ENCODE measurements around the gene MCM8. TPM values are rescaled to one million over a fixed set of nuclear protein-coding genes. Genes with fewer than 3 reads are reported as not detected.

The MCM8 gene
- polyA plus RNA-seq, 1 donor from 2014 or later: 5.1 TPM

GRCh38 chr20:5925551-5925950, 24.9 kb upstream of the MCM8 start:
- H3K4me2 ChIP-seq (ENCODE audit: low read length): no peak overlapping the region
- no peaks in the 10 kb centered on the region for H4K20me1 ChIP-seq (ENCODE audit: insufficient read depth)
- no peaks in the 10 kb centered on the region for H3K27me3 ChIP-seq (ENCODE audit: insufficient read depth, low read depth, low read length)
- no peaks in the 10 kb centered on the region for H3K79me2 ChIP-seq (replicated peaks; ENCODE audit: insufficient read depth, low read length)
- no peak overlapping the region for H2AFZ ChIP-seq (ENCODE audit: low read depth, low read length)
- peaks cover 4% of the 10 kb centered on the region for H3K36me3 ChIP-seq (ENCODE audit: insufficient read depth, low read length)
- no peaks in the 10 kb centered on the region for H3K9me3 ChIP-seq (ENCODE audit: low read length)
- no peak overlapping the region for H3K4me3 ChIP-seq (ENCODE audit: low read length)
- no peaks in the 10 kb centered on the region for H3K9me2 ChIP-seq (ENCODE audit: insufficient read depth, low read length)
- no peaks in the 10 kb centered on the region for H3F3A ChIP-seq (ENCODE audit: insufficient read depth, low read length, poor library complexity, severe bottlenecking)
- TF ChIP-seq, protein P1, sequence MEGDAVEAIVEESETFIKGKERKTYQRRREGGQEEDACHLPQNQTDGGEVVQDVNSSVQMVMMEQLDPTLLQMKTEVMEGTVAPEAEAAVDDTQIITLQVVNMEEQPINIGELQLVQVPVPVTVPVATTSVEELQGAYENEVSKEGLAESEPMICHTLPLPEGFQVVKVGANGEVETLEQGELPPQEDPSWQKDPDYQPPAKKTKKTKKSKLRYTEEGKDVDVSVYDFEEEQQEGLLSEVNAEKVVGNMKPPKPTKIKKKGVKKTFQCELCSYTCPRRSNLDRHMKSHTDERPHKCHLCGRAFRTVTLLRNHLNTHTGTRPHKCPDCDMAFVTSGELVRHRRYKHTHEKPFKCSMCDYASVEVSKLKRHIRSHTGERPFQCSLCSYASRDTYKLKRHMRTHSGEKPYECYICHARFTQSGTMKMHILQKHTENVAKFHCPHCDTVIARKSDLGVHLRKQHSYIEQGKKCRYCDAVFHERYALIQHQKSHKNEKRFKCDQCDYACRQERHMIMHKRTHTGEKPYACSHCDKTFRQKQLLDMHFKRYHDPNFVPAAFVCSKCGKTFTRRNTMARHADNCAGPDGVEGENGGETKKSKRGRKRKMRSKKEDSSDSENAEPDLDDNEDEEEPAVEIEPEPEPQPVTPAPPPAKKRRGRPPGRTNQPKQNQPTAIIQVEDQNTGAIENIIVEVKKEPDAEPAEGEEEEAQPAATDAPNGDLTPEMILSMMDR (IDR thresholded peaks at IDR 0.05; ENCODE audit: poor library complexity, severe bottlenecking): no peak
- no peak for TF ChIP-seq RAD21 (conservative IDR thresholded peaks at IDR 0.05)
- no peak for TF ChIP-seq EZH2 (IDR thresholded peaks at IDR 0.05; ENCODE audit: borderline replicate concordance, insufficient read depth, low read length, poor library complexity, severe bottlenecking)
- TF ChIP-seq, protein P2, sequence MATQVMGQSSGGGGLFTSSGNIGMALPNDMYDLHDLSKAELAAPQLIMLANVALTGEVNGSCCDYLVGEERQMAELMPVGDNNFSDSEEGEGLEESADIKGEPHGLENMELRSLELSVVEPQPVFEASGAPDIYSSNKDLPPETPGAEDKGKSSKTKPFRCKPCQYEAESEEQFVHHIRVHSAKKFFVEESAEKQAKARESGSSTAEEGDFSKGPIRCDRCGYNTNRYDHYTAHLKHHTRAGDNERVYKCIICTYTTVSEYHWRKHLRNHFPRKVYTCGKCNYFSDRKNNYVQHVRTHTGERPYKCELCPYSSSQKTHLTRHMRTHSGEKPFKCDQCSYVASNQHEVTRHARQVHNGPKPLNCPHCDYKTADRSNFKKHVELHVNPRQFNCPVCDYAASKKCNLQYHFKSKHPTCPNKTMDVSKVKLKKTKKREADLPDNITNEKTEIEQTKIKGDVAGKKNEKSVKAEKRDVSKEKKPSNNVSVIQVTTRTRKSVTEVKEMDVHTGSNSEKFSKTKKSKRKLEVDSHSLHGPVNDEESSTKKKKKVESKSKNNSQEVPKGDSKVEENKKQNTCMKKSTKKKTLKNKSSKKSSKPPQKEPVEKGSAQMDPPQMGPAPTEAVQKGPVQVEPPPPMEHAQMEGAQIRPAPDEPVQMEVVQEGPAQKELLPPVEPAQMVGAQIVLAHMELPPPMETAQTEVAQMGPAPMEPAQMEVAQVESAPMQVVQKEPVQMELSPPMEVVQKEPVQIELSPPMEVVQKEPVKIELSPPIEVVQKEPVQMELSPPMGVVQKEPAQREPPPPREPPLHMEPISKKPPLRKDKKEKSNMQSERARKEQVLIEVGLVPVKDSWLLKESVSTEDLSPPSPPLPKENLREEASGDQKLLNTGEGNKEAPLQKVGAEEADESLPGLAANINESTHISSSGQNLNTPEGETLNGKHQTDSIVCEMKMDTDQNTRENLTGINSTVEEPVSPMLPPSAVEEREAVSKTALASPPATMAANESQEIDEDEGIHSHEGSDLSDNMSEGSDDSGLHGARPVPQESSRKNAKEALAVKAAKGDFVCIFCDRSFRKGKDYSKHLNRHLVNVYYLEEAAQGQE (IDR thresholded peaks at IDR 0.05; ENCODE audit: borderline replicate concordance): no peak
- no peak for TF ChIP-seq POLR2AphosphoS5 (IDR thresholded peaks at IDR 0.05)
- no peak for TF ChIP-seq MXI1 (conservative IDR thresholded peaks at IDR 0.05; ENCODE audit: poor library complexity, severe bottlenecking)
- no peak for TF ChIP-seq TAF1 (IDR thresholded peaks at IDR 0.05; ENCODE audit: low read depth)
- no peak for TF ChIP-seq EP300 (conservative IDR thresholded peaks at IDR 0.05; ENCODE audit: poor library complexity, severe bottlenecking)
- TF ChIP-seq SMC3 (conservative IDR thresholded peaks at IDR 0.05; ENCODE audit: poor library complexity): no peak
- H3K27ac ChIP-seq (ENCODE audit: low read length): no peak overlapping the region
- H3K9ac ChIP-seq (ENCODE audit: low read length): no peak overlapping the region

- H4K20me1 ChIP-seq (ENCODE audit: insufficient read depth): no peaks in the 10 kb centered on the region
- no peak overlapping the region for H3K4me2 ChIP-seq (ENCODE audit: low read length)
- no peak overlapping the region for H3K9ac ChIP-seq (ENCODE audit: low read length)
- no peak overlapping the region for H3K4me3 ChIP-seq (ENCODE audit: low read length)
- TF ChIP-seq EZH2 (IDR thresholded peaks at IDR 0.05; ENCODE audit: borderline replicate concordance, insufficient read depth, low read length, poor library complexity, severe bottlenecking) (no peak), MXI1 (conservative IDR thresholded peaks at IDR 0.05; ENCODE audit: poor library complexity, severe bottlenecking) (no peak), POLR2AphosphoS5 (IDR thresholded peaks at IDR 0.05) (no peak), EP300 (conservative IDR thresholded peaks at IDR 0.05; ENCODE audit: poor library complexity, severe bottlenecking) (no peak), RAD21 (conservative IDR thresholded peaks at IDR 0.05) (no peak), TAF1 (IDR thresholded peaks at IDR 0.05; ENCODE audit: low read depth) (no peak), SMC3 (conservative IDR thresholded peaks at IDR 0.05; ENCODE audit: poor library complexity) (no peak)
- TF ChIP-seq, protein P1 (IDR thresholded peaks at IDR 0.05; ENCODE audit: poor library complexity, severe bottlenecking): no peak
- TF ChIP-seq, protein P2 (IDR thresholded peaks at IDR 0.05; ENCODE audit: borderline replicate concordance): no peak
- H3K27me3 ChIP-seq (ENCODE audit: insufficient read depth, low read depth, low read length): no peaks in the 10 kb centered on the region
- H3K36me3 ChIP-seq (ENCODE audit: insufficient read depth, low read length): no peaks in the 10 kb centered on the region
- no peak overlapping the region for H3K27ac ChIP-seq (ENCODE audit: low read length)
- H3K79me2 ChIP-seq (replicated peaks; ENCODE audit: insufficient read depth, low read length): no peaks in the 10 kb centered on the region
- H3K9me3 ChIP-seq (ENCODE audit: low read length): no peaks in the 10 kb centered on the region
- H3F3A ChIP-seq (ENCODE audit: insufficient read depth, low read length, poor library complexity, severe bottlenecking): no peaks in the 10 kb centered on the region
- no peaks in the 10 kb centered on the region for H3K9me2 ChIP-seq (ENCODE audit: insufficient read depth, low read length)
- no peak overlapping the region for H2AFZ ChIP-seq (ENCODE audit: low read depth, low read length)
Measured at GRCh38 chr20:5927749-5928462, 22.5 kb upstream of the MCM8 start.
